Activated T-cell treated with anti-CD3 and anti-CD28 coated beads for 24 hours (primary cell): ENCODE measurements around the gene LARGE1.

Experiments used
- DNase-seq: peaks from one replicate; pipeline ENCODE4 v3.0.0-alpha.2; 2020; ENCODE audit warnings: low read depth

The LARGE1 gene

DNA sequence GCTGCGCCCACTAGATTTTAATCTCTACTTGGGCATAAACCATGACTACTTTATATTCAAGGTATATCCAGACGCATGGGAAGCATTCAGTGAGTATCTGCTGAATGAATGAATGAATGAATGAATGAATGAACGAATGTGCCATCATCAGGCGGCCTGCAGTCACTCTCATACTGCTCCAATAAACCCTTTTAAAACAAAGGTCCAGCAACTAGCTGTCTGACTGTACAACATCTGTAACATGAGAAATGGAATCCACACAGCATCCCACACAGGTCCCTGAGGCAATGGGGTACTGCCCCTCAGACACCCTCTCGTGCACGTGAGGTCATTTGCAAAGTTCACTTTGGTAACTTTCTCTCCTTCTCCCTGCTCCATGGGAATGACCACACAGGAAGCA lies 147.5 kb downstream of the LARGE1 start:
- DNase-seq = no peak

- no peak for DNase-seq
Measured at GRCh38 chr22:33771136-33771535, 149.1 kb downstream of the LARGE1 start.

GRCh38 chr22:33770723-33771122 lies 149.6 kb downstream of the LARGE1 start:
- DNase-seq = no peak

GRCh38 chr22:33766091-33766490 lies 154.2 kb downstream of the LARGE1 start:
- DNase-seq = no peak

DNA sequence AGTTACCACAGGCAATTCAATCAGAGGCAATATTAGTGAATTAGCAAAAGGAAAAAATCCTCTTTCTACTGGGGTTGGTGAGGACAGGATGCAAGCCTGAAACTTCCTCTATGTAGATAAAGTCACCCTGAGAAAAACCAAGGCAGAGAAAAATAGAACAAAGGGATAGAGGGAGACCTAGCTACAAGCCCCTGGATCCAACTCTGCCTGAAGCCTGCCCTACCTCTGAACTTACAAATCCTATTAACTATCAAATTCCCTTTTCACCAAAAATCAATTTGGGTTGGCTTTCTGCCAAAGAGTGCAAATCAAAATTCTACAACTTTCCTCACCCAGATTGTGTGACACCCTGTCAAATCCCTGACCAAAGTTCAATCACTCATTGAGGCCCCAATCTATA lies 161.3 kb downstream of the LARGE1 start:
- DNase-seq = no peak

DNA sequence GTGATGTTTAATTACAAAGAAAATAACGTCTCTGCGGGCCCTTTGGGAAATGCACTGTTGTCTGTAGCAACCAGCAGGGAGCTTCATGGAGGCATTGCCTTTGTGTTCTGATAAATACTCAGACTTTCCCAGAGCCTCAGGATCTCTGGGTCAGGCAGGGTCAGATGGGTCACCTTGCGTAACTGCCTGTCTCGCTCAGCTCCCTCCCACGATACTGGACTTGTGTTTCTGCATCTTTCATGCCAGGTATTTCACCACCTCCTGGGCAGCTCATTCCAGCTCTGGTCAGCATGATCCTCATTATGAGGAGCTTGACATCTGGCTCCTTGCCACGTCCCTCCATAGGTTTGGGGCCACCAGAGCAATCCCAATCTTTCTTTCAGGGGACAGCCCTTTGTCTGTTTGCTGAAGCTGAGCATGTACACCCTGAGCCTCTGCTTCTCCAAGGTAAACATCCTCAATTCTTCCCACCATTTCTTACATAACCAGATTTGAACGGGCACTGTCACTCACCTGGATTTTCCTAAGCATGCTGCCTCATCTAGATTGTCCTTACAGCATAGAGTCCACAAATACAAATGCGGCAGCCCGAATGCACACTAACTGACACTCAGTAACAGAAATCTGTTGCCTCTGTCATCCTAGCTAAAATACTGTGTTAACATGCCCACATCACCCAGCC lies 162.3 kb downstream of the LARGE1 start:
- DNase-seq = no peak

DNA sequence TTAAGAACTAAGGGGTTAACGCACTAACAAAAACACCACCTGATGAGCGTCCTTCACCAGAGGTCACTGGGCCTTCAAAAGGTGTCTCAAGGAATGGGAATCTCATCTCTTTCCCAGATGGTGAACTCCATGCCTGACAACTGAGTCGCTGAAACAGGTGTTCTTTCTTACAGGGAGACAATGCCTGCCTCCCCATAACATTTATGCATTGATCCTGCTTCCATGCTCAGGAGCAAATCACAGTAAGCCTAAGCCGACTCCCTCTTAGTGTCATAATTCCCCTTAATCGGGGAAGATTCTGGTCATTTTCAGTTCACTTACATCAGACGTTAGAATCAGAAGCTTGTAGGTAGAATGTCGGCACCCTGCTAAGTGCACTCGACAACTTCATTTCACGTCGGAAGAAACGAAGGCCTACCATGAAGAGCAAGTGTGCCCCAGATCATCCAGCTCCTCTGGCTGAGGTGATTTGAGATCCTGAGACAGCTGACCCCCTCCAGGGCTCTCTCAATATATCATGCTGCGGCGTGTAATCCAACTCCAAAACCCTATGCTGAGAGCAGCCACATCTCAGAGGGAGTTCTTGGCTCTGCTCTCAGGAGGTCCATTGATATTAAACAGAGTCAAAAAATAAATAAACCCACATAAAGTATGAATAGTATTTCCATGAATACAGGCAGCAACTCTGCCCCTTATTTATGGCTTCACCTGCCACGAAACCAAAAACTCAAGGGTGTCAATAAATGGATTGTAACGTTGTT lies 163.1 kb downstream of the LARGE1 start:
- no peak for DNase-seq

DNA sequence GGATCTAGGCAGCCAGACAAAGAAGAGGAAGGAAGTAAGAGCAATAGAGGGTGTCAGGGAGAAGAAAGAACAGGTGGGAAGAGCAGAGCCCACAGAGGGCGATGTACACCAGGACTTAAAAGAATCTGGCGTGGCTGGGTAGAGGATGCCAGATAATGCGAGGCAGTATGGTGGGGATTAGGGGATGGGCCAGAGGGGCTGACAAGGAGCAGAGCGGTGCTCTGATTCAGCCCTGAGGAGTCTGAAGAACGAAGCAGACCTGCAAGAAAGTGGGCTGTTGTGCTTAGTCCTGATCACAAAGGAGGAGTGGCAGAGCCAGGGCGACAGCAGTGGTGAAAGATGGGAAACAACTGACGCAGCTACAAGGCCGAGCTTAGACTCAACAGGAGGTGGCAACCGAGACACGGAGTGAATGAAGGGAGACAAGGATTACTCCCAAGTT lies 163.7 kb downstream of the LARGE1 start:
- no peak for DNase-seq

- no peak for DNase-seq
Measured at GRCh38 chr22:33748714-33749113, 171.6 kb downstream of the LARGE1 start.

DNA sequence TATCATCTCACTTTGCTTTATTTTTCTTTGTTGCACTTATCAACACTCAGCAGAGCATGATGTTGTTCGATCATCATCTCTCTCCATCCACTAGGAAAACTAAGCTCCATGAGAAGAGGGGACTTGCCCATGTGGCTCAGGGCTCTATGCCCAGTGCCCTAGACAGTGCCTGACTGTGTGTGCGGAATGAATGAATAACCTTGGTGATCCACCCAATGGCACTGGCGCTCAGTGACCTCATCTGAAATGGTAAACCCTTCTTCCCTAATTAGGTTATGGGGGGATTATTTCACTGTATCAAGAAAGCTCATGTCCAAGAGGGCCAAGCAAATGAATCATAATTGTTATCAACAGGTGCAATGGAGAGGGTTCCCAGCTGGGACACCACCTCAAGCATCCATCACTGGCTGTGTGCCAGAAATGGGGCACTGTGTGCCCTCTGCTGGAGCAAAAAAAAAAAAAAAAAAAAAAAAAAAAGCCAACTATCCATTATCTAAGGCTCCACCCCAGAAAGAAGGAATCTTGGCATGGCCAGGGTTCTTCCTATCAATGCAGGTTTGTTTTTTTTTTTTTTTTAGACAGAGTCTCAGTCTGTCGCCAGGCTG lies 172.6 kb downstream of the LARGE1 start:
- no peak for DNase-seq

- no peak for DNase-seq
Measured at GRCh38 chr22:33747029-33747428, 173.2 kb downstream of the LARGE1 start.

DNA sequence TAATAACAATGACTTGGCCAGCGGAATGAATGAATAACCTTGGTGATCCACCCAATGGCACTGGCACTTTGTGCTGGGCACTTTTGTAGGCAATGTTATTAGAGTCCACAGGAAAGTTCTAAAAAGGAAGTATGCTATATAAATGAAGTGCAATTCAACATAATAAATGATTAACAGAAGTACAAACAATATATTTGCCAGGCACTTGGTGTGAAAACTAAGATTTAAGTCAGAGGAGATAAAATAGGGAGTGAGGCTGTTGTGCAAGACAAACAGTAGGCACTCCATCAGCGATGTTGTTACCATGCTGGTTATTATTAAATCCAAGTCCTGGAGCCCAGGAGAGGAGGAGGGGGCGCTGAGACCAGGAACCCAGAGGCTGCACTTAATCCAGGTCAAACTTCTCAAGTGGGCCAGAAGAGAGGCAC lies 173.8 kb downstream of the LARGE1 start:
- no peak for DNase-seq

DNA sequence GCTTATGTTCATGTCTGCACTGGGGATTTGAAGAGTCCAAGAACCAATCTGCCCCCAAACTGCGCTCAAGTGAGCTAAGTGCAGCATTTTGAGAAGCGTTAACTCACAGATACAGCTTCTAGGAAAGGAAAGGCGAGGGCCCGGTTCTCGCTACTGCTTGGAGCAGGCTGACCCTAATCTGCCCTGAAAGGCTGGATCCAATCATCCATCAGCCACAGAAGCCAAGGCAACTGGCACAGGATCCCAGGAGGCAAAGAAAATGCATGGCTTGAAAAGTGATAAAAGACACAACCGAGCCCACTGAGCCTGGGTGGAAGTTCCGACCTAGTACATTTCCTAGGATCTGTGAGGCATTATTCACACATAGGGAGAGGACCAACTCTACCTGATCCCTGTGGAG lies 174.8 kb downstream of the LARGE1 start:
- no peak for DNase-seq

GRCh38 chr22:33743756-33744155 lies 176.5 kb downstream of the LARGE1 start:
- no peak for DNase-seq

DNA sequence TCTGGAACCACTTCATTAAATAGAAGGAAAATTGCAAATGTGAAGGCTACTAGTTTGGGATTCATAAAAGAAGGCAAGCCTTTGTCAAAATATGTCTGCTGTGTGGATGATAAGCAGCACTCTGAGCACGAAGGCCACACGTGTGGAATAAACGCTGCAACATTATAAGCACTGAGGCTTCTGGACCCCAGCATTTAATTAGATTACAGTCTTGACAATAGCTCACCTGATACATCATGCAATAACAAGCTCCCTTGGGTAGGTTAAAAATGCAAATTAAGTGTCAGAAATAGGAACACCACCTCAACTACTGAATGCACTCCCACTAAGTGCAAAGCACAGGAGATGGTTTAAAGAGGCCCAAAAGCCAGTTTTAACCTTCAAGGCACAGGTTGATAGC lies 179.3 kb downstream of the LARGE1 start:
- DNase-seq = no peak

- no peak for DNase-seq
Measured at GRCh38 chr22:33739516-33739915, 180.8 kb downstream of the LARGE1 start.

DNA sequence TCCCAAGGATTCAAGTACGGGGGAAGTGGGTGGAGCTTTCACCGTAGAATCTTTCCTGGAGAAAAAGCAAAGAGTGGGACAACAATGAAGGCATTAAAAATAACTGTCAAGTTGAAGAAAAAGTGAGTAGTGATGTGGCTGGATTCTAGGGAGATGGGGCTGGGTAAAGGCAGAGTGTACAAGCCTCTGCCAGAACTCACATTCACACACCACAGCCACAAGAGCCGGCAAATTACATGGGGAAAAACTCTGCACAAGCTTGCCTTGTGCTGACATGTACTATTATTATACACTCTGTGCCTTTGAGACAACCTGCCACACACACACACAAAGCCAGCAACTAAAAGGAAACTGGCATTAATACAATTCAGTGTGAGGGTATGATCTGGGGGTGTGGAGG lies 182.6 kb downstream of the LARGE1 start:
- no peak for DNase-seq

DNA sequence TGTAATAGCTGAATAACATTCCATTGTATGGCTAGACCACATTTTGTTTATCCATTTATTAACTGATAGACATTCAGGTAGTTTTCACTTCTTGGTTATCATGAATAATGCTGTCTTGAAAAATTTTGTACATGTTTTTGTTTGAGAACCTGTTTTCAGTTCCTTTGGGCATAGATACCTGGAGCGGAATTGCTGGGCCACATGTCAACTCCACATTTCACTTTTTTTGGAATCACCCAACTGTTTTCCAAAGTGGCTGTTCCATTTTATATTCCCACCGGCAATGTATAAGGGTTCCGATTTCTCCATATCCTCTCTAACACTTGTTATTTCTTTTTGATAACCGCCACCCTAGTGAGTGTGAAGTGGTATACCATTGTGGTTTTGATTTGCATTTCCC lies 184.3 kb downstream of the LARGE1 start:
- DNase-seq = no peak

GRCh38 chr22:33728847-33729246 lies 191.4 kb downstream of the LARGE1 start:
- DNase-seq = no peak

DNA sequence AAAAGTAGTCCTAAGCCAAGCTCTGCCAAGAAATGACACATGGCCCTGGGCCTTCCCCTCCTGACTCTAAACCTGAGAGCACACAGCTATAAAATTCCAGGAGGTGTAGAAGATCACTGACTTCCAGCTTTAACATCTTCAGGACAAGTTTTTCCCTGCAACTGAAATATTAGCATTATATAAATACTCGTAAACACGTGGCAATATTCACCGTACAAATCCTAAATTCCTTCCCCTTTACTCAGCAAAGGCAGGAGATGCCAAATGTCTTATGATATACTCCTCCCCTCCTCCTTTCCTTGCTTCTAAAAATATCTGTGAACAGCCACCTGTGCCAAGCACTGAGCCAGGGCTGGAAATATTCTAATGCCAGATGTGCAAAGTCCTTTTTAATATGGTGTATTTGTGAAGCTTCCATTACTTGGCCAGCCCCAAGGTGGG lies 194.0 kb downstream of the LARGE1 start:
- DNase-seq = no peak

GRCh38 chr22:33723915-33724314 lies 196.4 kb downstream of the LARGE1 start:
- DNase-seq = no peak

GRCh38 chr22:33722816-33723215 lies 197.5 kb downstream of the LARGE1 start:
- no peak for DNase-seq

DNA sequence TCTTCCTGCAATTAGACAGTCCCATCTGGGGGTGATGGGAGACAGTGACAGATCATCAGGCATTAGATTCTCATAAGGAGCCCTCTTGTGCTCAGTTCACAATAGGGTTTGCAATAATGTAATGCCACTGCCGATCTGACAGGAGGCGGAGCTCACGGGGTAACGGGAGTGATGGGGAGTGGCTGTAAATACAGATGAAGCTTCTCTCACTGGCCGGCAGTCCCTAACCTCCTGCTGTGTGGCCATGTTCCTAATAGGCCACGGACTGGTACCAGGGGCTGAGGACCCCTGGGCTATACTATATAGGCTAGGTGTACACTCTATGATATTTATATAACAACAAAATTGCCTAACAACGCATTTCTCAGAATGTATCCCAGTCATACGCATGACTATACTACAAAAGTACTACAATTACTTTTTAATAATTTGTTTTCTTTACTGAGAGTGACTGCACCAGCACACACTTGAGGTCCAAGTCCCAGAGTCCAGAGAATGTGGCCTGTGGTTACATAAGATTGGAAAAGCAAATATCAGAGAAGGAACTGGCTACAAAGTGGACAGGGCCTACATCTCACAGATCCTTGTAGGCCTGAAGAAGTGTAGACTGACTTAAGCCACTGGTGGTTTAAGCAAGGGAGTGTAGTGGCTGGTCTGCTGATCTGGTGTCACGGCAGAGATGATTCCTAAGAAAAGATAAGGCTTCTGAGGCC lies 200.0 kb downstream of the LARGE1 start:
- DNase-seq = no peak
